GM12872 (cell line): ENCODE data around the gene MAPK14.

ENCODE experiments used
- CTCF ChIP-seq: IDR thresholded peaks from 3 replicates; pipeline ENCODE4 v1.5.1; 2011; ENCODE audit warnings: low read depth, mild to moderate bottlenecking, low read length, moderate library complexity; ENCODE audit not compliant: insufficient read depth

The MAPK14 gene

GRCh38 chr6:36120979-36121786 is 93.6 kb downstream of the MAPK14 start:
- TF ChIP-seq CTCF: no peak

- no peak for TF ChIP-seq CTCF
Measured at GRCh38 chr6:36121787-36122494, 94.3 kb downstream of the MAPK14 start.

- no peak for TF ChIP-seq CTCF
Measured at GRCh38 chr6:36122495-36123269, 95.1 kb downstream of the MAPK14 start.

GRCh38 chr6:36123270-36124139 is 95.9 kb downstream of the MAPK14 start:
- peak; percentile 84 for TF ChIP-seq CTCF

- TF ChIP-seq CTCF: no peak
Measured at GRCh38 chr6:36124881-36125280, 97.3 kb downstream of the MAPK14 start.

GRCh38 chr6:36125575-36125974 is 98.0 kb downstream of the MAPK14 start:
- TF ChIP-seq CTCF: no peak

- no peak for TF ChIP-seq CTCF
Measured at GRCh38 chr6:36126121-36126520, 98.5 kb downstream of the MAPK14 start.
